ENCODE data around the gene IER3IP1.
"Not testable (repeated sequence)": the region's sequence is repeated elsewhere in the genome, so short reads cannot be mapped to it uniquely, and the experiment has no call there.

The IER3IP1 gene, protein sequence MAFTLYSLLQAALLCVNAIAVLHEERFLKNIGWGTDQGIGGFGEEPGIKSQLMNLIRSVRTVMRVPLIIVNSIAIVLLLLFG

DNA sequence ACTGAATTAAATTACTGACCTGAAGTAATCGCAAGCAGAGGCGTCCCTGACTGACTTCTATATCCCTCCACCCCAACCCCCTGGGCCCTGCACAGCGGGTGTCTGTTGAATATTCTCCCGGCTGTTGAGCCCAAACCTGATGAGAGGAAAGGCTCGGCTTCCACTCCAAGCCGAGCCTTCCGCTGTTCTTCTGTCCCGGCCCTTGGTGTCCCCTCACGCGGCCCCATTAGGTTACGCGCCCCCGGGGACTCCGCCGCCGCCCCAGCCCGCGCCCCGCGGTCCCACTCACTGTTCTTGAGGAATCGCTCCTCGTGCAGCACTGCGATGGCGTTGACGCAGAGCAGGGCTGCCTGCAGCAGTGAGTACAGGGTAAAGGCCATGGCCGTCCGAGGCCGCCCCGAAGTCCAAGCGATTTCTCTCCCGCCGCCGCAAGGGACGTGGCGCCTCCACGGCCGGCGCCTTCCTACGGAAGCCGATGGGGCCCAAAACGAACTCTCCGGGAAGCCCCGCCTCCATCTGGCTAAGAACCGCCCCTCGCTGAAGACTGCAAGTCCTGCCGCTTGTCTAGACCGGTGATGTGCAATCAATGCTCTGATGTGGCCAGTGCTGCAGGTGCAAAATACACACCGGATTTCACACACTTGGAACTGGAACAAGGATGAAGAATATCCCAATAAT is at the start of gene IER3IP1:
Gene IER3IP1 (minus strand): TSS at position 467 of the 678 bp plus-strand sequence. CDS start 87 bp downstream, at position 380.
- peak; percentile 88 for DNase-seq

DNA sequence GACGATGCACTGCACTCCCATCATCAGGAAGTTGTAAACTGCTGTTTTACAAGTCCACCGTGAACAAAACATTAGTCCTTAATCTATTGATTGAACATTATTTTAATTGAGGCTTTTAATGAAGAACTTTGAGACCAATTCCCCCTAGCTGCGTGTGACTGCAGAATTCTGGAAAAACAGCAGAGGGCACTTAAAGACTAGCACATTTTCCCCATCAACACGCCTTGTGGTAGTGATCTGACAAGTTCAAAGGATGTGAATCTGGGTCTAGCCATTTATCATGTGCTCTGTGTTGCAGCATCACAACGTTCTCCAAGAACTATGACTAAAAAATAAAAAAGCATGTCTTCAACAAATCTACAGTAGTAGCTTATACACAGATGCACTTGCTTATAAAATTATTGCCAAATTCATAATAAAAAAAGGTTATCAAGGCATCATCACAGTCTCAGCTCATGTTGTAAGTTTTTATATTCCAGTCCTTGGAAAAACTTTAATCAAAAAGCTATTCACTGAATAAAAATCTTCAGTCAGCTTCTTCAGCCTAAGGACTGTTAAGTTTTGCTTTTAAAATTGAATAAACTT is 39.5 kb upstream of the IER3IP1 start:
- peak; percentile 7 for DNase-seq

DNA sequence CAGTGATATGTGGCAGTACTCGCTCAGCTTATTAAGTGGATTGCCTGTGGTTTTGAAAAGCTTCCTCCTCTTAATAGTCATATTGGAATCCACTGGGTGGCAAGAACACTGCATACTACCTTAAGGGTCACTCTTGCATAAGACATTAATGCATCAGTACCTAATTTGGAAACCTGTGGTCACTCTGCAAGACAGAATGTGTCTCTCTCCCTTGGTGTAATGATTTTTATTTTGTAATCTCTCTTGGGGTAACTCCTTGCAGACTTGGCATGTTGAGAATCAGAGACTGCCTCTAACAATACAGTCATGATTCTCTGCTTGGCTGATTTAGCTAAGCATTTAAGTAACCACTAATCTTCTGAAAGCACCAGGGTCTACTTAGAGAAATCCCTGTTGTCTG is 33.0 kb upstream of the IER3IP1 start:
- DNase-seq: no peak

DNA sequence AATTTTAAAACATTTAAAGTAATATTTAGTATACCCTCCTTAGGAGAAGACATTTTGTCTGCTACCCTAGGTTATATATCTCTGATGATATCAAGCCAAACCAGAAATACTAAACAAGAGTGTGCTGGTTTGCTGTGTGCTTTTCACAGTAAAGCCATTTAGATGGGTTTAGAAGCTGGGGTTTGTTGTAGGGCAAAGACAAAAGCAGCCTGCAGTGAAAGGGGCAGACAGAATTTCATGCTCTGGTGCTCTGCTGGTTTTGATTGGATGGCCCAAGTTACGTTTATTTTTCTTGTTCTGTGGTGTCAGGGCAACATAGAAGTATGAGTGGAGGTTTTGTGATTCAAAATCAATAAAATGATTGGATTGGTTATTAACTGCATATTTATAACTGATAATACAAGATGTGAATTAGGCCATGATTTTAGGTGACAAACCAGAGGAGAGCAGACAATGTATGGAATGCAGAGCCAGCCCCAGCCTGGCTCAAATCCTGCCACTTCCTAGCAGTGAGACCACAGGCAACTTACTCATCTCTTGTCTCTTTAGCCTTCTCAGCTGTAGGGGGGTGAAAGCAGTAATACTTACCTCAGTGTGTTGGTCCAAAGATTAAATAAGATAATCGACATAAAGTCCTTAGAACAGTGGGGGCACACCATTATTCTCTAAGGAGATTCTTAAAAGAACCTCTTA is 30.9 kb upstream of the IER3IP1 start:
- no peak for DNase-seq

DNA sequence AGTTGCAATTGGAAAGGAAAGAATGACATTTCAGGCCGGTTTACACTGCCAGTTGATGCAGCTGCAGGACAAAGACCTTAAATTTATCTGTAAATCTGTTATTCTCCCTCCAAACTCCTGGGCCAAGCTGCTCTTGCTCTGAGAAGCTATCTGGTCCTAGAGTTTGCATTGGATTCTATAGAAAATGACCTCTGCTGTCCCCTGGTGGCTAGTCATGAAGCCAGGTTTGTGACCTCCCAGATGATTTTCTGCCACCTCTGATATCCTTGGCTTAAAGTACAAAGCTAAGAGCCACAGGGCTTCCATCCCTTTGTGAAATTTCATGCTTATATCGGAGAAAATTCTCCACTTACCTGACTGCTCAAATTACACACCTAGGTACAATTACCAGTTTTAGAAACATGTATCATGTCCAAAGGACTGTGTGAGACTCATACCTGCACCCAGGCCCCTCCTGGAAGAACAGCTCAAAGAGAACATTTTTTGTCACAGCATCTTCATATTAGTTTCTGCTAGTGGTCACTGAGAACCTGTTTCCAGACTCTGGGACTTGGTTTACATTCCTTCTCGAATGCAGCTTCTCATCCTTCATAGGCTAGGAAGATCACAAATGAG is 28.9 kb upstream of the IER3IP1 start:
- peak; percentile 6 for DNase-seq

DNA sequence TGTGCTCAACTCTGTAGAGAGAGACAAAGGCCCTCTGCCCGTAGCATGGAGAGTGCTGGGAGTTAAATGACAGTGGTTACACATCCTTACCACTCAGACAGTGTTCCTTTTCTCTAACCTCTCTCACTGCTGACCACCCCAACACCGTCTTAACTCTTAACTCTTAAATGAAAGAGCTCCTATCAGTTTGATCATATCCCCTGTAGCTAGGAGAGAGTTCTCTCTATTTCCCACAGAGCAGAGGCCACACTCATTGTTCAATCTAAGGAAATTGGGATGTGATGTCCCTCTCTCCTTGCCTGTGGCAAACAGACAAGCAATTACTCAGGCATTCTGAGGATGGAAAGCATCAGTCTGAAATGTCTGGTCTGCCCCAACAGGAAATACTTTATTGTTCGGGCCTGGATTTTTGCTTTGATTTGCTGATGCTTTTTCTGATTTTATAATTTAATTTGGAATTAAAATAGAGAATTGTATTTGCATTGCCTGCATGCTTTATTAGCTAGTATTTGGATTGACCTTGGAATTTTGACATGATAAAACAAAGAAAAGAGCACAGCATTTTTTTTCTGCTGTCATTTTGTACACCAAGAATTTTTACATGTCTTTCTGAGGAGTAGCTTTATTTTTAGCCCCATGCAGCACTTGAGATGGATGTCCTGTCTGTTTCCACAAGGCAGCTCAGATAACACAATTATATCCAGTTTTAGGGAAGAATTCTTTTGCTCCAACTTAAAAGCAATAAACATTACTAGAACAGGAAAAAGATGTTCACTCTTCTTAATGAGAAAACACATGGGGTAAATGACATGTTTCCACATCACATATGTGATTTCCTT is 27.7 kb upstream of the IER3IP1 start:
- DNase-seq: no peak

DNA sequence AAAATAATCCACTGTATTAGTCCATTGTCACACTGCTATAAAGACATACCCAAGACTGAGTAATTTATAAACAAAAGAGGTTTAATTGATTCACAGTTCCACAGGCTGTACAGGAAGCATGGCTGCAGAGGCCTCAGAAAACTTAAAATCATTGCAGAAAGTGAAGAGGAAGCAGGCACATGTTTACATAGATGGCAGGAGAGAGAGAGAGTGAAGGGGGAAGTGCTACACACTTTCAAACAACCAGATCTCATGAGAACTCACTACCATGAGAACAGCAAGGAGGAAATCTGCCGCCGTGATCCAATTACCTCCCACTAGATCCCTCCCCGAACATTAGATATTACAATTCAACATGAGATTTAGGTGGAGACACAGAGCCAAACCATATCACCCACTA is 19.8 kb upstream of the IER3IP1 start:
- DNase-seq: not testable (repeated sequence)

DNA sequence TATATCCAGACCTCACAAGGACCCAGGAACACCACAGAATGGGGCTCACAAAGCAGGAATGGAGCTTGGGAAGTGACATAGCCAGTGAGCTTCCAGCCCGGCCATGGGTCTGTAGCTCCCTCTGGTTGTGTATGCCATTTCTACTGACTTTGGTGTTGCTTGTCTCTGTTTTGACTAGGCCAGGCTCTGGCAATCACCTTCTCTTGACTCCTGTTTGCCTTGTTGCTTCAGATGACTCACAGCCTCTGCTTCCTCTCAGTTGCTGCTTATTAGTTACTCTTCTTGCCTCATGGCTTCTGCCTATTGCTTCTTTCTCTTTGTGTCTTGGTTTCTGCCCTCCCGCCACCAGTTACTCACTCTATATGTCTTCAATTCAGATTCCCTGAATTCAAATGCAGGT is 15.8 kb upstream of the IER3IP1 start:
- DNase-seq: peak; percentile 6

DNA sequence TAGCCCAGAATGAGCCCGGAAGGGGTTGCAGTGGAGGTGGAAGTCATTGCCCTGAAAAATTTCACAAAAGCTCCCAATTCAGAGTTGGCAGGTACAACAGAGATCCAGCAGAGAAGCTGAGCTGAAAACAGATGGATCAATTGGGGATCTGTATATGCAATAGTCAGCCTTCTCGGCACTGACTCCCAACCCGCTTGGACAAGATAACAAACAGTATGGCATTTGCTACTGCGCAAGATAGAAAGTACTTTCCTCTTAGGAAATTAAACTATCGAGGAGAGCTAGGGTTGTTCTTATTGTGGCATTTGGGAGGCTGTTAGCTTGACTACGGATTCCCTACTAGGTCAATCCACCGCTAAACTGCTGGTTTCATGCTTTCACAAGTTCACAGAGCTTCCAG is 11.6 kb upstream of the IER3IP1 start:
- no peak for DNase-seq

DNA sequence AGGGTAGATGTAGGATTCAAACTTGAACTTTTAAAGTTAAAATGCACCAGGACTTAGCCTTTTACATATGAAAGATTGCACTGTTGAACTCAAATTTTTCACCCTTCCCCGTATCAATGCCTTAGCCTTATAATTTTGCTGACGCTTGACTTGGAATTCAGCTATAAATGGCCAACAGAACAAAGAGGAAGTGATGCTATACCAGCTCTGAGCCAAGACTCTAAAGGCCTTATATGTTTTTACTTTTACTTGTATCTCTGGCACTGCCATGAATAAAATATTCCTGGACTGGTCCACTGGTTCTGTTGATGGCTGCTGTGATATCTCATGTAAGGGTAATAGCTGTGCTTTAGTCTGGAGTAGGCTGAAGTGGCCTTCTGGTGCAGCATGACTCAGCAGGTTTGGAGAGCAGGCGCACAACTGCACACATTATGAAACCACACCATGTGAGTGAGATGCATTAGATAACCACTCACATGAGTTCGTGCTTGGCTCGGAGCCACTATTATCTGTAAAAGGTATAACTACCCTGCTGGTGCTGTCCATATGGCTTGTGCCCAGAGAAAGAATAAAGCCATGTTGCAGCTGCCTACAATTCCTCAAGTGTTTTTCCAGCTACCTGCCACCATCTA is 8.4 kb upstream of the IER3IP1 start:
- DNase-seq: peak; percentile 5

DNA sequence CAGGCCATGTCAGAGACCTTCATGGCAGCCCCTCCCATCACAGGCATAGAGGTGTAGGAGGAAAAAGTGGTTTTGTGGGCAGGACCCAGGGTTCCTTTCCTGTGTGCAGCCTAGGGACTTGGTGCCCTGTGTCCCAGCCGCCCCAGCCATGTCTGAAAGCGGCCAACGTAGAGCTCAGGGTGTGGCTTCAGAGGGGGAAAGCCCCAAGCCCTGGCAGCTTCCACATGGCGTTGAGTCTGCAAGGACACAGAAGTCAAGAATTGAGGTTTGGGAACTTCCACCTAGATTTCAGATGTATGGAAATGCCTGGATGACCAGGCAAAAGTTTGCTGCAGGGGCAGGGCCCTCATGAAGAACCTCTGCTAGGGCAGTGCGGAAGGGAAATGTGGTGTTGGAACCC is 6.0 kb upstream of the IER3IP1 start:
- DNase-seq: not testable (repeated sequence)

DNA sequence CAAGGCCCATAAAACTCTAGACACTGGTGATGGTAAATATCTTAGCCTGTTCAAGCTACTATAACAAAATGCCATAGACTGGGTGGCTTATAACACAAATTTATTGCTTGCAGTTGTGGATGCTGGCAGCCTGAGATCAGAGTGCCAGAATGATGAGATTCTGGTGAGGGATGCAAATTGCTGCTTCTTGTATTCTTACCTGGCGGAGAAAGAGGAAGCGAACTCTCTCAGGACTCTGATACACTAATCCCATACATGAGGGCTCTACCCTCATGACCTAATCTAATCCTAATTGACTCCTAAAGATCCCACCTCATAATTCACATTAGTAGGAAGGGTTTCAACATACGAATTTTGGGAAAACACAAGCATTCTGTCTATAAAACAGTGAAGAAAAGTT is 4.6 kb upstream of the IER3IP1 start:
- DNase-seq: no peak

DNA sequence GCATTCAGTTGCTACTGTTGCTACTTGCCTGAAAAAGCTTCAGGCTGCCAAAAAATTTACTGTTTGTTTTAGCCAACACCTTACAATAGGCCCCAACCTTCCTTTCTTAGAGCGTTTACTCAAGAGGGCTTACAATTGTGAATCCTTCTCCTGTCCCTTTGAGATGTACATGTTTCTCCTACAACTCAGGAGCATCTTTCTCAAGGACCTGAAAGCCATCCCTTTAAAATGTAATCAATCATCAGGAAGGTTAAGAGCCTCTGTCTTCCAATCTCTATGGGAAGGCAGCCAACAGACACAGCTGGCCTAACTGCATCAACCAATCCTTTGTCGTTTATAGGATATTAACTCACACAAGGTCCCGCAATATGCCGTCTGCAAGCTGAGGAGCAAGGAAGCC is 3.4 kb upstream of the IER3IP1 start:
- no peak for DNase-seq

DNA sequence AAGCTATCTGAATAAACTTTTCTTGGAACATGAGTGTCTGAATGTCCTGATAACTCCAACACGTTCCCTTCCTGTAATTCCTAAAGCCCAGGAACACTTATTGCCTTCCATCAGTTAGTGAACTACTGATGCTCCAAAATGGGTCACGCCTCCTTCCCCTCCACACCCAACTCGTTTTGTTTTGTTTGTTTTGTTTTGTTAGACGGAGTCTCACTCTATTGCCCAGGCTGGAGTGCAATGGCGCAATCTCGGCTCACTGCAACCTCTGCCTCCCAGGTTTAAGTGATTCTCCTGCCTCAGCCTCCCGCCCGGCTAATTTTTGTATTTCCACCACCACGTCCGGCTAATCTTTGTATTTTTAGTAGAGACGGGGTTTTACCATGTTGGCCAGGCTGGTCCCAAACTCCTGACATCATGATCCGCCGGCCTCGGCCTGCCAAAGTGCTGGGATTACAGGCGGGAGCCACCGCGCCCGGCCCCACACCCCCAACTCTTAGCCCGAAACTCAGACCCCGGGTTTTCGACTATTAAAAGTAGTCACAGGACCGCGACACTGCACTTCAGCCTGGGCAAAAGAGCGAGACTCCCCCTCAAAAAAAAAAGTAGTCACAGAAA is 774 bp downstream of the IER3IP1 start:
- DNase-seq: no peak

DNA sequence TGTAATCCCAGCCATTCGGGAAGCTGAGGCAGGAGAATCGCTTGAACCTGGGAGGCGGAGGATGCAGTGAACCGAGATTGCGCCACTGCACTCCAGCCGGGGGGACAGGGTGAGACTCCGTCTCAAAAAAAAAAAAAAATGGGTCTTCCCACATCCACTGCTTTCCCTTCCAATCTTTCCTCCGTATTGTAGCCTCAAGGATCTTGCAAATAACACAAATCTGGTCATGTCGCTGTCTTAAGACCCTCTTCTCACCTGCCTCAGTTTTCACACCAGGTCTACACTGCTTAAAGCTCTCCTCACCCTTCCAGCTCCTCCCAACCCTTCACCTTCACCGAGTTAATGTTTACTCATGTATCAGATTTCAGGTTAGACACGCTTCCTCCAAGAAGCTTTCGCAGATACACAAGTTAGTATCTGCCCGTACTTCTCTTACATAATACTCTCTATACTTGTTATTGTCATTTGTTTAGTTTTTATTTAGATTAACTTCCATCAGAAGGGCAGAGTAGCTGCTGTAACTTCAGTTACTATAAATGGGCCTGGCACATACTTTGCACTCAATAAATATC is 1.5 kb downstream of the IER3IP1 start:
- DNase-seq: no peak

DNA sequence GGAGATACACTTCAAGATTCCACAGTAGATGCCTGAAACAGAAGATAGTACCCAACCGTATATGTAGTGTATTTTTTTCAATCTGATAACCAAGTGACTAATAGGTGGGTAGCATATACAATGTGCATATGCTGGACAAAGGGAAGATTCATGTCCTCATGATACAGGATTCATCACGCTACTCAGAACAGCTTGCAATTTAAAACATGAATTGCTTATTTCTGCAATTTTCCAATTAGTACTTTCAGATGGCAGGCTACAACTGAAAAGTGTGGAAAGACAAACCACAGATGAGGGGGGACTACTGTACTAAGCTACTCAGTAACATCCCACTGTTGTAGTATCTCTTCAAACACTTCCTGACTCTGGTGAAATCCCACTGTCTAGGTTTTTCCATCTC is 3.7 kb downstream of the IER3IP1 start:
- DNase-seq: no peak

DNA sequence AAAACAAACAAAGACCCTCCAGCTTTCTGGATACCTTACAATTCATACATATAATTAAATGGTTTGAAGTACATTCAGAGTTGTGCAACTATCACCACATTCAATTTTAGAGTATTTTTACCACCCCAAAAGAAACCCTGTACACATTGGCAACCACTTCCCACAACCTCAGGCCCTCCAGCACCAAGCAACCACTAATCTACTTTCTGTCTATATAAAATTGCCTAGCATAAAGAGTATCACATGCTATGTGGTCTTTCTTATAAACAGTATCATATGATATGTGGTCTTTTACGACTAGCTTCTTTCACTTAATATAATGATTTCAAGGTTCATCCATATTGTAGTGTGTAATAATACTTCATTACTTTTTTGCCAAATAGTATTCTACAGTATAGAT is 7.3 kb downstream of the IER3IP1 start:
- DNase-seq: no peak

DNA sequence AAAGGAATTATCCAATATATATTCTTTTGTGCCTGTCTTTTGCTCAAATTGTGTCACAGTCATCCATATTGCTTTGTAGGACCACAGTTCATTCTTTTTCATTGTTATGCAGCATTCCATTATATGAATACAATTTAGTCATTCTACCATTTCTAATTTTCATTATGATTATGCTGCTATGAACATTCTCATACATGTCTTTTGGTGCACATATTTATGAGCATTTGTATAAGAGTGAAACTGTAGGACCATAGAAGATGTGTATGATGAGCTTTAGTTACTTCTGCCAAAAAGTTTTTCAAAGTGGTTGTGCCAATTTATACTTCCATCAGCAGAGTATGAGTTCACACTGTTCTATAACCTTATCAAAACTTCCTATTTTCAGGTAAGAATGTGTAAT is 7.7 kb downstream of the IER3IP1 start:
- no peak for DNase-seq

DNA sequence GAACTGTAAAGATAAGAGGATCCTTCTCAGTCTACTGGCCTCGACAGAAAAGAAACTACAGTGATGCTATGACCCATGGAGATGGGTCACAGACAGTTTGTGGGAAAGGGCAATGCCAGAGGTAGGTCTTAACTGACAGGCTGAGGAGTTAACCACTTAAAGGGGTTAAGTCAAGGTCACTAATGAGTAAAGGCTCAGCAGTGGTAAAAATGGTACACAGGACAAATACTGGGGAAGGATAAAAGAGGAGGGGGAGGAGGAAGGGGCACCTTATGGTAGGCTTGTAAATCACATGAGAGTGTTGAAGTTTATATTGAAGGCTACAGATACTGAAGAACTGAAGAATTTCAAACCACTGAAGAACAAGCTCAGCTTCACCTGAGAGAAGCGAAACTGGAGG is 9.9 kb downstream of the IER3IP1 start:
- no peak for DNase-seq

DNA sequence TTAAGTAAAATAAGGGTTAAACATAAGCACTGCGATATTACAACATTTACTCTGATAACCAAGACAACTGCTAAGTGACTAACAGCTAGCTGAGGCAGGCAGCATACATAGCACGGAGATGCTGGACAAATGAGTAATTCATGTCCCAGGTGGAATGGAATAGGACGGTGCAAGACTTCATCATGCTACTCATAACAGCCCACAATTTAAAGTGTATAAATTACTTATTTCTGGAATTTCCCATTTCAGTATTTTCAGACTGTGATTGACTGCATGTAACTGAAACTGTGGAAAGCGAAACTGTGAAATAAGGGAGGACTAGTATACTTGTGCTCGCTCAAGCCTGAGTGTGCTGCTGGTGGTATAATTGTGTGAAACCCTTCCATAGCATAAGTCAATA is 12.9 kb downstream of the IER3IP1 start:
- DNase-seq: no peak

DNA sequence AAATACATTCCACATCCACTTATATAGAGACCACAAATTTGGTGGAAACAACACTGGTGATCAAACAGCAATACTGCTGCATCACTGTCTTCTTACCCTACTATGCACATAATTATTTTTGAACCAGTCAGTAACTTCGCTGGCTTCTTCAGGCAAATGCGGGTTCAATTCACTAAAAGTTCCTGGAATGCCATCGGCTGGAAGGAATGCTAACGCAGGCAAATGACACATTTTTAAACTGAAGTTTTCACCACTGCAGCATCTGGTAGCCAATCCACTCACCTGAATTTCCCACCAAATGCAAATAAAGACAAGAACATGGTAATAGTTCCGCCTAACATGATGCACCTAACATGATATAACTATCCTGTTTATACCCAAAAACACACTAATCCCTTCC is 15.9 kb downstream of the IER3IP1 start:
- DNase-seq: no peak
